ENCODE data around the gene C2orf76. TPM values are rescaled to one million over a fixed set of nuclear protein-coding genes. Genes with fewer than 3 reads are reported as not detected.

Gene C2orf76
- total and polyA plus RNA-seq, 2 experiments from 2014 or later, result 3.0 to 26.2 TPM

DNA sequence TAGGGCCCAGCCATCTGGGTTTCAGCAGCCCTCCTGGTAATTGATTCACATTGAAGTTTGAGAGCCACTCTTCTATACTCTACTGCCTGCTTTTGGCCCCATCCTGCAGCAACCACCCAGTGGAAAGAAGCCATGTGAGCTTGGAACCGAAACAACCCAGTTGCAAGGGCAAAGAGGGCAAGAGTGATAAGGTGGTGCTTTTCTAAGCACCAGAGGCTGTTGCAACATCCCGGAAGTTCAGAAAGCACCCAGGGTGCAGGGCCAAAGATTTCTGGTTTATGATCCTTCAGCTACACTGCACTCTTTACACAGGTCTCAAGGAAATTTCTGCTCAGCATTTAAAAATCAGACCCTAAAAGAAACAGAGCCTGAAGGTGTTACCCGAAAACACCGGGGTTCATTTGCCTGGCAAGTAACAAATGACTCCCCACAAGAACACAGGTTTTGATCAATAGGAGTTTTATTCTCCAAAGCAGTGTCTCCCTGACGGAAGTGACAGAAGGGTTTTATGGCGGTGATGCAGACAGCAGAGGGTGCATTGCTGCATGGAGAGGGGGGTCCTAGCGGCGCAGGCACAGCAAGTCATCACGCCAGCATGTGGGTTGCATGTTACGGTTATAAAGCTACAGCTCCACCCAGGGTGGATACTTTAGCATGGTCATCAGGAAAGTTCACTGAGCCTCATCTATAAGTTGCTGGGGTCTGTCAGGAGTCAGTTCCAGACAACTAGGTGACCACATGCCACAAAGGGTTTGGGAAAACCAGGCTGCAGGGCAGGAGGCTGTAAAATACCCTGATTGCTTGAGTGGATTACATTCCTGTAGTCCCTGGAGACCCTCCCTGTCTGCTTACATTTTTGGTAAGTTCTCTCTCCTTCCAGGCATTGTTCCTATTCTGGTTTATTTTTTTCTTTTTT, 36.3 kb upstream of the C2orf76 start:
- in situ Hi-C loops (cut with MboI), result loop anchor here (10.0 kb wide), 1 partner anchor 252 kb away; no protein-coding TSS in a partner anchor
- H3F3A ChIP-seq (ENCODE audit: insufficient read depth), result no peaks in the 10 kb centered on the region
- TF ChIP-seq EZH2 (IDR thresholded peaks at IDR 0.05; ENCODE audit: insufficient read depth, poor library complexity, severe bottlenecking) (no peak), EZH2phosphoT487 (IDR thresholded peaks at IDR 0.05; ENCODE audit: insufficient read depth, low read depth) (no peak)
- no peaks in the 10 kb centered on the region for H3K79me2 ChIP-seq (ENCODE audit: insufficient read depth)
- H3K4me1 ChIP-seq (ENCODE audit: insufficient read depth), result no peaks in the 10 kb centered on the region
- H3K27me3 ChIP-seq (replicated peaks; ENCODE audit: insufficient read depth), result no peaks in the 10 kb centered on the region
- no peaks in the 10 kb centered on the region for H3K36me3 ChIP-seq (ENCODE audit: low read depth)
- no peak for DNase-seq
- no peak overlapping the region for H3K9ac ChIP-seq
- no peaks in the 10 kb centered on the region for H3K9me2 ChIP-seq (ENCODE audit: insufficient read depth)
- no peak overlapping the region for H2AFZ ChIP-seq
- no peak overlapping the region for H3K4me3 ChIP-seq
- no peak overlapping the region for H3K27ac ChIP-seq
- H4K20me1 ChIP-seq (ENCODE audit: insufficient read depth), result no peaks in the 10 kb centered on the region
- no peaks in the 10 kb centered on the region for H3K9me3 ChIP-seq (ENCODE audit: low read depth)
- H3K4me2 ChIP-seq (ENCODE audit: unreplicated experiment), result no peak overlapping the region
- WGBS, 2 experiments (ENCODE audit: low coverage in 1 of 2, low lambda C conversion rate in 2 of 2, missing lambda C conversion rate in 2 of 2), result 59 to 63% methylated on average over 10 of the region's 10 CpGs

DNA sequence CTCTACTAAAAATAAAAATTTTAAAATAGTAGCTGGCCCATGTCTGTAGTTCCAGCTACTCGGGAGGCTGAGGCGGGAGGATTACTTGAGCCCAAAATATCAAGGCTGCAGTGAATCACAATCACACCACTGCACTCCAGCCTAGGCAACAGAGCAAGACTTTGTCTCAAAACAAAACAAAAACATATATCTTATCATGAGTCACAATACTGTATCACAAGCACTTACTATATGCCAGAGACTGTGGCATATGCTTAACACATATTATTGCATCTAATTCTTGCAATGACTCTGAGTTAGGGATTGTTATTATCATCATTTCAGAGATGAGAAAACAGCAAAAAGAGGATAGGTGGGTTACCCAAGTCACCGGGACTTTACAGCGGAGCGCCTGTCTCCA, 35.5 kb upstream of the C2orf76 start:
- no peaks in the 10 kb centered on the region for H3K4me1 ChIP-seq (ENCODE audit: insufficient read depth)
- H4K20me1 ChIP-seq (ENCODE audit: insufficient read depth), result no peaks in the 10 kb centered on the region
- WGBS, 2 experiments (ENCODE audit: low coverage in 1 of 2, low lambda C conversion rate in 2 of 2, missing lambda C conversion rate in 2 of 2), result 71 to 84% methylated on average over 5 of the region's 5 CpGs
- no peaks in the 10 kb centered on the region for H3K79me2 ChIP-seq (ENCODE audit: insufficient read depth)
- no peak overlapping the region for H3K27ac ChIP-seq
- TF ChIP-seq EZH2phosphoT487 (IDR thresholded peaks at IDR 0.05; ENCODE audit: insufficient read depth, low read depth) (no peak), EZH2 (IDR thresholded peaks at IDR 0.05; ENCODE audit: insufficient read depth, poor library complexity, severe bottlenecking) (no peak)
- no peaks in the 10 kb centered on the region for H3K27me3 ChIP-seq (replicated peaks; ENCODE audit: insufficient read depth)
- H3K9ac ChIP-seq, result no peak overlapping the region
- H3F3A ChIP-seq (ENCODE audit: insufficient read depth), result no peaks in the 10 kb centered on the region
- no peak for DNase-seq
- H3K9me2 ChIP-seq (ENCODE audit: insufficient read depth), result no peaks in the 10 kb centered on the region
- no peak overlapping the region for H3K4me2 ChIP-seq (ENCODE audit: unreplicated experiment)
- no peaks in the 10 kb centered on the region for H3K36me3 ChIP-seq (ENCODE audit: low read depth)
- in situ Hi-C loops (cut with MboI), result loop anchor here (10.0 kb wide), 1 partner anchor 253 kb away; no protein-coding TSS in a partner anchor
- H3K9me3 ChIP-seq (ENCODE audit: low read depth), result no peaks in the 10 kb centered on the region
- no peak overlapping the region for H2AFZ ChIP-seq
- no peak overlapping the region for H3K4me3 ChIP-seq

DNA sequence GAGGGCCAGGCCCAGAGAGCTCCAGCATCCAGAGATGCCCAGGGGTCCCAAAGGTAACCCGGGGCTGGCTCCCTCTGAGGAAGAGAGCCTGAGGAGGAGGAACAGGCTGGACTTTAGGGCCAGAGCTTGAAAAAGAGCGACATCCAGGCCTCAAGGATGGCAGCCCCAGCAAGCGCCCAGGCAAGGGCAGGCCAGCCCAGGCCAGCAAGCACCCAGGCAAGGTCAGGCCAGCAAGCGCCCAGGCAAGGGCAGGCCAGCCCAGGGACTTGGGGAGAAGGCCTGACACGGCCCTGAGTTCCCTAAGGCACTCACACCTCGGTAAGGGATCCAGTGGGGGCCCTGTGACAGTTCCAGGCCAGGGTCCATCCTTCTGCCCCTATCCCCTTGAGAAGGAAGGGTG, 30.6 kb upstream of the C2orf76 start:
- H3K79me2 ChIP-seq (ENCODE audit: insufficient read depth), result no peaks in the 10 kb centered on the region
- H3K4me1 ChIP-seq (ENCODE audit: insufficient read depth), result no peaks in the 10 kb centered on the region
- no peak overlapping the region for H3K27ac ChIP-seq
- H3F3A ChIP-seq (ENCODE audit: insufficient read depth), result no peaks in the 10 kb centered on the region
- no peak for DNase-seq
- TF ChIP-seq EZH2 (IDR thresholded peaks at IDR 0.05; ENCODE audit: insufficient read depth, poor library complexity, severe bottlenecking) (no peak), EZH2phosphoT487 (IDR thresholded peaks at IDR 0.05; ENCODE audit: insufficient read depth, low read depth) (no peak)
- no peak overlapping the region for H3K9ac ChIP-seq
- no peaks in the 10 kb centered on the region for H3K9me3 ChIP-seq (ENCODE audit: low read depth)
- no peak overlapping the region for H3K4me3 ChIP-seq
- no peak overlapping the region for H2AFZ ChIP-seq
- in situ Hi-C loops (cut with MboI), result no loop called here
- no peak overlapping the region for H3K4me2 ChIP-seq (ENCODE audit: unreplicated experiment)
- H3K9me2 ChIP-seq (ENCODE audit: insufficient read depth), result no peaks in the 10 kb centered on the region
- H3K27me3 ChIP-seq (replicated peaks; ENCODE audit: insufficient read depth), result no peaks in the 10 kb centered on the region
- WGBS, 2 experiments (ENCODE audit: low coverage in 1 of 2, low lambda C conversion rate in 2 of 2, missing lambda C conversion rate in 2 of 2), result 72 to 76% methylated on average over 6 of the region's 6 CpGs
- no peaks in the 10 kb centered on the region for H3K36me3 ChIP-seq (ENCODE audit: low read depth)
- H4K20me1 ChIP-seq (ENCODE audit: insufficient read depth), result no peaks in the 10 kb centered on the region

DNA sequence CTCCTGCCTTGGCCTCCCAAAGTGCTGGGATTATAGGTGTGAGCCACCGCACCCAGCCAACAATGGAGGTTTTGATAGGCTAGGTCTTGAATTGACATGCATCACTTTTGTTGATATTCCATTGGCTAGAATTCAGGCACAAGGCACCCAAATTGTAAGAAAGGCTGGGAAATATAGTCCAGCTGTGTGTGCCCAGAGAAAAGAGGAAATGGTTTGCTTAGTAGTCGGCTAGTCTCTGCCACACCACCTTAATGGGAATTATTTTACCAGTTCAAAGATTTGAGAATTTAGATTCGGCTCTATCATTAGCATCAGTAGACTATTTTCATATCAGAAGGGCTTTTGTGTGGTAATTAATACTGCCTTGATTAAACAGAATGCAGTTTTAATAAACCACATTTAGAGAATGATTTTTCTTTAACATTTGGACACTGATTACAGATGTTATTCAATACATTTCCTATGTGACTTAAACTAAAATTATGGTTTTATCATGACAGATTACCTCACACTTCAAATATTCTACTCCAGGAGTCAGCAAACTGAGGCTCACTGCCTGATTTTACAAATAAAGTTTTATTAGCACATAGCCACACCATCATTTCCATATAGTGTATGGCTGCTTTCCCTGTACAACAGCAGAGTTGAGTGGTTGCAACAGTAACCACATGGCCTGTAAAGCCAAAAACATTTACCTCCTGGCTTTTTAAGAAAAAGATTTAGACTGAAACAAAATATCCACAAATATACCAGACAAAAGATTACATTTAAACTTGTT, 27.5 kb upstream of the C2orf76 start:
- Histone ChIP-seq H3K4me3 (no peak overlapping the region), H3K79me2 (ENCODE audit: insufficient read depth) (no peaks in the 10 kb centered on the region), H3K27me3 (replicated peaks; ENCODE audit: insufficient read depth) (no peaks in the 10 kb centered on the region), H3K9ac (no peak overlapping the region), H3K9me2 (ENCODE audit: insufficient read depth) (no peaks in the 10 kb centered on the region), H3F3A (ENCODE audit: insufficient read depth) (peaks cover 15% of the 10 kb centered on the region; the same call in 1 of the 2 replicates), H3K36me3 (ENCODE audit: low read depth) (no peaks in the 10 kb centered on the region), H3K27ac (no peak overlapping the region), H3K4me2 (ENCODE audit: unreplicated experiment) (no peak overlapping the region), H3K9me3 (ENCODE audit: low read depth) (no peaks in the 10 kb centered on the region), H2AFZ (no peak overlapping the region), H3K4me1 (ENCODE audit: insufficient read depth) (peaks cover 12% of the 10 kb centered on the region), H4K20me1 (ENCODE audit: insufficient read depth) (no peaks in the 10 kb centered on the region)
- TF ChIP-seq EZH2 (IDR thresholded peaks at IDR 0.05; ENCODE audit: insufficient read depth, poor library complexity, severe bottlenecking), result no peak
- TF ChIP-seq EZH2phosphoT487 (IDR thresholded peaks at IDR 0.05; ENCODE audit: insufficient read depth, low read depth), result no peak
- in situ Hi-C loops (cut with MboI), result no loop called here
- no peak for DNase-seq
- WGBS, 2 experiments (ENCODE audit: low coverage in 1 of 2, low lambda C conversion rate in 2 of 2, missing lambda C conversion rate in 2 of 2), result 90 to 92% methylated on average over 3 of the region's 3 CpGs
